Measurements from ENCODE around the gene RBM20.

Gene RBM20

DNA sequence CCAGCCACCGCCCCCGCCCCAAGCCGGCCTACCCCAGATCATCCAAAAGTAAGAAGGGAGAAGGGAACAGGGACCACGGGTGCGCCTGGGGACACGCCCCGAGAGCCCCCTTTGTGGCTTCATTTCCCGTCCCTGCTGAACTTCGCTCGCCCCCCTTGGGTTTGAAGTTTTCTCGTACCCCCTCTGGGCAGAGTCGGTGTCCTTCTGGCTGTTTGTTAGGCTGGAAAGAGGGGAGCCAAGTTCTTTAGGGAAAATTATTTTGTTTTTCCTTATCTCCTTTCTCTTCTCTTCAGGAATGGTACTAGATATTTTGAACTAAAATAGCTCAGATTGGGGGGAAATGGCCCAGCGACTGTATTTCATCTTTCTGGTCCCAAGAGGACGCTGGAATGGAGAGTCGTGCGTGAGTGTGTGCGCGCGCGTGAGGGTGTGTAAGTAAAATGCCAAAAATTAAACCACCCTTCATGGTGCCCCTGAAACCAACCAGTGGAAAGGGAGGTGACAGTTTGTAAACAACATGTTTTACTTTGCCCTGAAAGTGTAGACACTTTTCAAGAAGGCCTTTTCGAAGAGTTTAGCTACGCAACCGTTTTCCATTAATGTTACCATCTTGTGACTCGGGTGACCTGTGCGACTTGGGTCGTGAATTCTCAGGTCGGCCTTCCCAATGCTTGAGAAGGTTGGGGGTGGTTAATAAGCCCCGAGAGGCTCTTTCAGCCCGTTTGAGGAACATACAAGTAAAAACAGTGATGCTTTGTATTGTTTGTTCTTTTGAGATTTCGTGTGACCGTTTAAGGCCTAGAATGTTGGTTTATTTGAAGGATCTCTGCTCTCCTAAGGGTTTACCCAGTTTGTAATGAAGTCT is 694 bp downstream of the RBM20 start:
- DNase-seq (ENCODE audit: low read depth in 1 of 2, low spot score in 1 of 2) = no peak
- no peak for TF ChIP-seq JUND (IDR thresholded peaks at IDR 0.05; ENCODE audit: low read depth)
- in situ Hi-C loops (cut with HindIII; ENCODE audit: low pct_unique_long_range_greater_than_20kb, low sequenced_read_pairs) = no loop called here

DNA sequence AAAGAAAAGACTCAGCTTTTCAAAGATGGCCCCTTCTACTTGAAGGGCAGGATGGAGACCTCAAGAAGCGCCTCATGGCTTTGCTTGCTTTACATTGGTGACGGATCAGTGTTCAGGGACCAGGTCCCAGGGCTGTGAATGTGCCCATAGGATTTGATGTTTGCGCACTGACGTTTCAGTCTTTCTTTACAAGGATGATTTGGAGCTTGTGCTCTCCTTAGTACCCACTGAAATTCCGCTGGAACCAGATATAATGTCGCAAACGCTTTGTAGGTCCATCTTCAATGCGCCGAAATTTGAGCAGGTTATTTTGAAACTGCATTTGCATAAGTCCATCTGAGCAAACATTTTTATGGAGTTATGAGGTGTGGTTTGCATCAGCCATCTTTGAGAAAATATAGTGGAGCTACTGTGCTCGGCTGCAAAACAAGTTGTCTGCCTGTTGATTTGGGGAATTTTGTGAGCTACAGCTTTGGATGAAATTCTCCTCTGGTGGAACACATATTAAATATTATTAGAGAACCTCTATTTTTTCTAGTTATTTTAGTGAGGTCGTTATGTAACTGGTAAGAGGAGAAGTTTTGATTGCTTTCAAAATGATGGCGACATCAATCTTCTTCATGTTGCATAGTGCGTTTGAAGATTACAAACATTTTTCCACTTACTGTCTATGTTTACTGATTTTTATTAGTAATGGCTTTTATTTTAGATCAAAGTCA is 2.4 kb downstream of the RBM20 start:
- peak in 1 of 2 experiments; percentile 62 for DNase-seq (ENCODE audit: low read depth in 1 of 2, low spot score in 1 of 2)
- TF ChIP-seq JUND (IDR thresholded peaks at IDR 0.05; ENCODE audit: low read depth) = no peak
- in situ Hi-C loops (cut with HindIII; ENCODE audit: low pct_unique_long_range_greater_than_20kb, low sequenced_read_pairs) = no loop called here

DNA sequence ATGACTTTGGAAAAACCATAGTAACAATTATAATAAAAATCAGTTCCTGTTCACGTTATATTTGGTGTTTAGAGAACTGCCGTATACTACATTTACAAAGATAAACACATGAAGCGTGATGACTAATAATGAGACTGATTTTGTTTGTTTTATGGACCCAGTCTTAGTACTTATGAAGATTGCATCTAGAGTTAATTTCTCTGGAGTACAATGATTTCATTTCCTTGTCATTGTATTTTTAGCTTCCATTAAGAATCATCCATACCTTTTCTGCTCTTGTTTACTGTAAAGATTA is 2.9 kb downstream of the RBM20 start:
- TF ChIP-seq JUND (IDR thresholded peaks at IDR 0.05; ENCODE audit: low read depth) = no peak
- in situ Hi-C loops (cut with HindIII; ENCODE audit: low pct_unique_long_range_greater_than_20kb, low sequenced_read_pairs) = no loop called here
- no peak for DNase-seq (ENCODE audit: low read depth in 1 of 2, low spot score in 1 of 2)

DNA sequence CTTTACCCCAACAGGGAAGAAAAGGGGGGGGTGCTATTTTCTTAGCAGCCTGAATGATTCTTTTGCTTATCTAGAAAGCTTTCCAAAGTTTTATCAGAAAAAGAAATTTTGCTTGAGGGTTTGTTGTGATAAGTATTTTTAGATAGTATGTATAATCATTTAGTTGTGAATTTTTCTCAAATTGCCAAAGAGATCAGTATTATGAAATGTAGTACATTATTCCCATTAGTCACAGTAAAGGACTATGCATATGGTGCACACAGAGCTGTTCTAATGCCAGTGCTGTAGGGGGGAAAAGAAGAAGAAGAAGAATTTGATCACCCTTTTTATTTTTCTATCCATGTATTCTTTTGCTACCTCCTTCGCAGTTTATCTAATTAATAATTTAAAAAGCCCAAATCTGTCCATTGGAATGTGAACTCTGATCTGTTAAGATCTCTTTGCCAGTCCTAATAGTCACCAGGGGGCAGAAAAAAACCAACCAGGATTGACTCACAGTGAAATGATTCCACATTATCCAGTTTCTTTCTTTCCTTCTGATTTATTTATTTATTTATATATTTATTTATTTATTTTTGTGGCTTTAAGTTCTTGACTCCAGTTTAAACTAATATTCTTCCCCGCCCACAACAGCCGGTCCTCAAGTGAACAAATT is 4.7 kb downstream of the RBM20 start:
- no peak for TF ChIP-seq JUND (IDR thresholded peaks at IDR 0.05; ENCODE audit: low read depth)
- no peak for DNase-seq (ENCODE audit: low read depth in 1 of 2, low spot score in 1 of 2)
- in situ Hi-C loops (cut with HindIII; ENCODE audit: low pct_unique_long_range_greater_than_20kb, low sequenced_read_pairs) = no loop called here

DNA sequence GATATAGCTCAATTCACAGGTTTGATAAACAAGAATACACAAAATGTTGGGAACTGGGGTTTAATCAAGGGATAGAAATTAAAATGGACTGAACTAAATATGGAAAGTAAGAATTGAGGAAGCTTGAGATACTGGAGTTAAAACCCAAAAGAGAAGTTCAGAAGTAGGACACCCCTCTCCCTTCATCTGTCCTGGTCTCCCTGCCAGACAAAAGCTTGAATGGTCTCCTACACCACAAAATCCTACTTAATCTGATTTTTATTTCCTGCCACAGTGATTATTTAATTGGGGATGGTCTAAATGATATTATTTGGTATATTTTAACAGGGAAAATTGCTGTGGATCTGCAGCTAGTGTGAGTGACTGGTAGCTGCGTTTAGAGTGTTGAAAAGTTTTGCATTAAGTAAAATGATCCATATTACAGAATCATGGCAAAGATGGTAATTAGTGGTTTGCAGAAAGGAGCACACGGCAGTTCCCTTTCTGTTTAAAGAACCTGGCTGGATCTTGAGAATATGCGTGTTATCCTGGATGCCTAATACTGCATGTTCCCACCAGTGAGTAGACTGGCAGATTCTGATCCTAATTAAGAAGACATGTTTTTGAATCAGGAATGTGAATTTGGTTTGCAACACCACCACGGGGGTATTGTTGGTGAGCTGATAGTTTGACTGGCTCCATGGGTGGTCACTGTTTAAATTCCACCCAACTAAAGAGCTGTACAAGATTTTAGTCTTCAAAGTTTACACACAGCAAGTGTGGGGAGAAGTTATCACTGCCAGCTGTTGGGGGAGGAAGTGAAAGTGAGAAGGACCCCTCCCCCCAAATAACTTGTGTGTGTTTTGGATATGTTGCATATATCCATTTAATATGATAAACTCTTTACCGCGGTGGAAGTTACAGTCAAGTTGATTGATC is 5.5 kb downstream of the RBM20 start:
- in situ Hi-C loops (cut with HindIII; ENCODE audit: low pct_unique_long_range_greater_than_20kb, low sequenced_read_pairs) = no loop called here
- no peak for DNase-seq (ENCODE audit: low read depth in 1 of 2, low spot score in 1 of 2)
- no peak for TF ChIP-seq JUND (IDR thresholded peaks at IDR 0.05; ENCODE audit: low read depth)

DNA sequence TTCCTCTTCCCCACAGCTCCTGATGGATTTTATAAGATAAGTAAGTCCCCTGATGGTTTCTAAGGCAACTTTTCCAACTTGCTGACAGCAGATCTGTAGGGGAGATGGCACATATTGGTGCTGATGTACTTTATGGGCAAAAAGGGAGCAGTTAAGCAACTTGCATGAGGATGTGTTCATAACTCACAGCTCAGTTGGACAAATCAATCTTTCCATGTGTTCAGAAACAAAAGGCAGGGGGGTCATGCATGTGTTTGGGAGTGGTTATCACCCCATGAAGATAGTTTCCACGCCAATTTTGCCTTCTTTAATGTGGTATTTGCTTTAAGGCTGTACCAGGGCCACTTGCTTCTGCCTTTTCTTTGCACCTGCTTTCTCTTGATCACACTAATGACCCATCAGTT is 6.1 kb downstream of the RBM20 start:
- TF ChIP-seq JUND (IDR thresholded peaks at IDR 0.05; ENCODE audit: low read depth) = no peak
- DNase-seq (ENCODE audit: low read depth in 1 of 2, low spot score in 1 of 2) = no peak
- in situ Hi-C loops (cut with HindIII; ENCODE audit: low pct_unique_long_range_greater_than_20kb, low sequenced_read_pairs) = no loop called here

DNA sequence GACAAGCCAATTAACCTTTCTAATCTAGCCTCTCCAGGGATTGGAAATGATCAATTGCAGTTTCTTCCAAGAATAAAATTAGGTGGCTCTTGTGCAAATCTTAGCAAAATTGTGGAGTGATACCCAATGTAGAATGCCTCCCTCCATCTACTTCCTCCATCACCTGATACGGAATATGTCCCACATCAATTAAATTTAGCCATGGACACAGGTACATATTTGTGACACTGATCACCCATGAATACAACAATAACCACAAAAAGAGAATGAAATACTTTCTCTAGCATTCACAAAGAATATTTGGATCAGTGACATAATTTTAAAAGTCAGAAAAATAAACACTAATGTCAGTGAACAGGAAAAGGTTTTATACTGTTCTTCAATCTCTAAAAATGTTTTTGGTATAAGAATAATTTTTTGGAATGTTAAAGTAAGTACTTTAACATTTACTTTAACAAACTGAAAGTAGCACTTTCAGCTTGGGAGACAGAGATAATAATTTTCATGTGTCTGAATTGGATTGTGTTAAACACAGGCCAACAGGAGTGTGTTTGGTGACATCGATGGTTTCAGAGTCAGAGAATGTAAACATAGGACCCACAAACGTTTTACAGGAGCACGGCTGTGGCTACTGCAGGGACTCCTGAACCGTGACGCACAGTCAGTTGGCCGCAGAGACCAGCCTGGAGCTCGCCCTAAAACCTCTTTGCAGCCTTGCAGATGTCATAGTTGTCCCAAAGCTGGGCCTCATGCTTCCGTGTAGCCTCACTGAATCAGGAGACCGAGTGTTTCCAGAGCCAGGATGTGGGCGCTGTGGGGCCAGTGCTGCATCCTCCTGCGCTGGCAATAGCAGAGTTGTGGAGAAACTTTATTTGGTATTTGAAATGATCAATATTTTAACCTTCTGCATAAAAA is 7.2 kb downstream of the RBM20 start:
- in situ Hi-C loops (cut with HindIII; ENCODE audit: low pct_unique_long_range_greater_than_20kb, low sequenced_read_pairs) = no loop called here
- DNase-seq (ENCODE audit: low read depth in 1 of 2, low spot score in 1 of 2) = peak; percentile 28 to 52

DNA sequence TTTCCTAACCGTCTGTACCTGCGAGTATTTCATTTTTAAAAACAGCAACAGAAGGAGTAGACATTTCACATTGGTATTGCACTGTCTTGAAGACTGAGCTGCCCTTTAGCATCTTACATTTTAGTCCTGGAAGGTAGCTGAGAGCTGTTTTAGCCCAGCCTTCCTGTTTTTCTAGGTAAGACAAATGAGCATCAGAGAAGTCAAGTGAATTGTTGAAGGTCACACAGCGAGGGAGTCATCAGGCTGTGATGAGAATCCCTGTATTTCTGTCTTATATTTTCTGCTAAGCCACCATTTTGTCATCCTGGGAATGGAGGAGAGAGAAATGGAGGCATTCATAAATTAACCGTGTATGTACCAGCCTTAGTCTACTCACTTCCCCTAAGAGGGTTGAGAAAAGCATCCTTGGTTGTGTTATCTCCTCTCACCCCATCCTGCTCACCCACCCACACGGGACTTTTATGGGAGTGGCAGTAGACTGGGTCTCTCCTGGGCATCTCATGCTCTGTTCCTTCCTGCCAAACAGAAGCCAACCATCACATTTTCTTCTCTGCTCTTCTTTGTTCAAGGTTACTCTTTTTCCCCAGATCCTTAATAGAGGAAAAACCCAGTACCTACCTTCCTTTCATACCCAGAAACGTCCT is 8.5 kb downstream of the RBM20 start:
- DNase-seq (ENCODE audit: low read depth in 1 of 2, low spot score in 1 of 2) = no peak
- TF ChIP-seq JUND (IDR thresholded peaks at IDR 0.05; ENCODE audit: low read depth) = no peak
- in situ Hi-C loops (cut with HindIII; ENCODE audit: low pct_unique_long_range_greater_than_20kb, low sequenced_read_pairs) = no loop called here

More for the DNA sequence above, 7.2 kb downstream of the RBM20 start:
- no peak for TF ChIP-seq JUND (IDR thresholded peaks at IDR 0.05; ENCODE audit: low read depth)

DNA sequence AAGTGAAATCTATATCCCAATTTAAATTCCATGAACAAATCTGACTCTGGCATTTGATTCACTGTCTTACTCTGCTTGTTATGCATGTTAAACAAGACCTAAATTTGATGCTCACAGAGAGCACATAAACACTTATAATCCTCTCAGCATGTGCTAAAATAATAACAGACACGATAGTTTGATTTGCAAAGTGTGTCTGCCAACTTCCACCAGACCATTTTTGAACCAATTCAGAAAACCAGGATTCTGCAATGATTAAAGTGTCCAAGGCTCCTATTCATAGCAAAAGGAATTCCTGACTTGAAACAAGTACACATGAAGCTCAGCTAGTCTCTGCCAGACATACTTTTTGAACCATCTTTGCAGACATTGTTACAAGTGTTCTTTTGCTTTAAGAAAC is 11.2 kb downstream of the RBM20 start:
- DNase-seq (ENCODE audit: low read depth in 1 of 2, low spot score in 1 of 2) = no peak
- TF ChIP-seq JUND (IDR thresholded peaks at IDR 0.05; ENCODE audit: low read depth) = no peak
- in situ Hi-C loops (cut with HindIII; ENCODE audit: low pct_unique_long_range_greater_than_20kb, low sequenced_read_pairs) = no loop called here

DNA sequence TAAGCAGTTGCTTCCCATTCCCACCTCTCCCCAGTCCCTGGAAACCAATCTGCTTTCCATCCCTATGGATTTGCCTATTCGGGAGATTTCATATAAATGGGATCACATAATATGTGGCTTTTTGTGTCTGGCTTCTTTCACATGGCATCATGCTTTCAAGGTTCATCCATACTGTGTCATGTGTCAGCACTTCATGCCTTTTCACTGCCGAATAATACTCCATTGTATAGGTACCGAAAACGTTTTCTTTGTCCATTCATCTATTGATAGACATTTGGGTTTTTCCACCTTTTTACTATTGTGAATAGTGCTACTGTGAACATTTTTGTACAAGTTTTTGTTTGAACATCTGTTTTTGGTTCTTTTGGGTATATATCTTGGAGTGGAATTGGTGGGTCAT is 12.5 kb downstream of the RBM20 start:
- in situ Hi-C loops (cut with HindIII; ENCODE audit: low pct_unique_long_range_greater_than_20kb, low sequenced_read_pairs) = no loop called here
- no peak for TF ChIP-seq JUND (IDR thresholded peaks at IDR 0.05; ENCODE audit: low read depth)
- DNase-seq (ENCODE audit: low read depth in 1 of 2, low spot score in 1 of 2) = no peak
